GM21447 (cell line): ENCODE data around the gene GSG1L2.

Experiments
- ATAC-seq: cut with Tn5 transposase; IDR thresholded peaks from one replicate; pipeline ENCODE4 v1.9.1; 2021; ENCODE audit not compliant: unreplicated experiment

The GSG1L2 gene

DNA sequence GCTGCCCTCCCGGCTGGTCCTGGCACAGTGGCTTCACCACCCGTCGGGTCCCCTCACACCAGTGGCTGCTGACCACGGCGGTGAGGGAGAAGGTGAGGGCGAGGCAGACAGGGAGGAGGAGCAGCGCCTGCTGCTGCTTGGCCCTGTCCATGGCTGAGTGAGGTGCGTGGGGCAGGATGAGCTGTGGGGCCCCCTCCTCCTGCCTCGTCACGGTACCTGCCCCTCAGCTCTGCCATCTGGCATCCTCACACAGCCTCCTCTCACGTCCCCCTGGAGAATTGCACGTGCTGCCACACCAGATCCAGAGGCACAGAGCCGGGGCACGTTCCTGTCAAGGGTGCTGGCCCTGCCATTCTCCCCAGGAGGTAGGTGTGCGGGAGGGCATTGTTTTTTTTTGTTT lies at the start of gene GSG1L2:
TSS of gene GSG1L2 (minus strand) at position 159 of the 400 bp plus-strand sequence. CDS start at position 151, 8 bp downstream.
- no peak for ATAC-seq

DNA sequence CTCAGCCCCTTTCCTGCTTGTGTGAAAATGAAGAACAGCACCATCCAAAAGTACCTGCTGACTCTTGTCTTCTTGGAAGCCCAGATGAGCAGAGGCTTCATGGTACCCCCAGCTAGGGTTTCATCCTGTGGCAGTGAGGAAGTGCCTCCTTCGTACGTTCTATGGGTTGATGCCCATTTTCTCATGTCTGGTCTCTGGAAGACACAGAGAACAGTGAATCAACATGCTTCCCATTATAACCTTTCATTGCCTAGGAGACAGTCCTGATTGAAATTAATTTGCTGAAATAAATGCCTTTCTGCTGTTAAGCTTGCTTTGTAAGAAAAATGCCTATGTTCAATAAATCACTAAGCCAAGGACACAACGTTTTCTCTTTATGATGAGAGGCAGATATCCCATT lies 46.7 kb upstream of the GSG1L2 start:
- ATAC-seq: no peak

DNA sequence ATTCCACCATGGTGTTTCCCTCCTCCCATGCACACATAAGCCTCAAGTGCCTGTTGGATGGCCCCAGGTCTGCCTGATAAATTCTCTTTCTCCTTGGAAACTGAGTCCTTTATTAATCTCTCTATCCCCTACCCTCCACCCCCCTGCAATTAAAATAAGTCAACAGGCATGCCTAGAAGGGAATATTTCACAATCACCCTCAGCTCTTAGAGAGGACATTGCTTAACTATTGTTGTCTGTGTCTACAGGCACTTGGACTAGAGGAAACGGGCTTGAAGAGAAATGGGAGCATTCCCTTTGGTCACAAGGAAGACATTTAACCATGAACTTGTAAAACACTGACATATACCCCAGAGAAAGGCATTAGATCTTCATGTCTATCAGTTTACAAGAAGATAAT lies 43.7 kb upstream of the GSG1L2 start:
- no peak for ATAC-seq

DNA sequence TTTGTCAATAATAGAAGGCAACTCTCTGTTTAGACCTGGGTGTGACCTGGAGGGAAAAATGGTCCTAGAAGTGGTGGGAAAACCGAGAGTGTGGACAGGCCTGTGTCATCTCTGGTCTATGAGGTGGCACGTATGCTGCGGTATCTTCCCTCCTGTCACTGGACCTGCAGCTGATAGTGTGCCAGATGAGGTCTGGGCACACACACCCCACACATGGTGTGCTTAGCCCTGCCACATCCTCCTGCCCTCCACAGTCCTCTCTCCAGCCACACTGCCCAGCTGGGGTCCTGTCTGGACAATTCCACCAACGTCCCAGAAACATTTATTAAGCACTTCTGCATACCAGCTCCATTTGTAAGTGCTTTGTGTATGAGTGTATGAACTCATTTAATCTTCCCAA lies 41.1 kb upstream of the GSG1L2 start:
- no peak for ATAC-seq

DNA sequence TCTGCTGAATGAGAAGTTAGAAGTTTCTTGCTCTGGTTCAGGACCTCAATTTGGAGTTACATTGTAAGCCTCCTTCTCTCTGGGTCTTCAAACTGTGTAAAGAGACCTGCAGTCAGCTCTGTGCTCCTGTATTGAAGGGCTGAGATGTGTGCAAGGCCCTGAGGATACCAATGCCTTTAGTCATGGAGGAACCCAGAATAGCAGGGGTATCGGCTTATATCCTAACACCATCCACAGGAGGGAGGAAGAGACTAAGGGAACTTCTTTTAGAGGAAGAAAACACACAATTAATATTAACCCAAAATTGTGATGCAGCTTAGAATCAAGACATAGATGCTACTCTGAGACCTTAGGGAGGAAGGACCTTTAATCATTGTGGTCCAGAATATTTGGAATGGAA lies 40.3 kb upstream of the GSG1L2 start:
- no peak for ATAC-seq

DNA sequence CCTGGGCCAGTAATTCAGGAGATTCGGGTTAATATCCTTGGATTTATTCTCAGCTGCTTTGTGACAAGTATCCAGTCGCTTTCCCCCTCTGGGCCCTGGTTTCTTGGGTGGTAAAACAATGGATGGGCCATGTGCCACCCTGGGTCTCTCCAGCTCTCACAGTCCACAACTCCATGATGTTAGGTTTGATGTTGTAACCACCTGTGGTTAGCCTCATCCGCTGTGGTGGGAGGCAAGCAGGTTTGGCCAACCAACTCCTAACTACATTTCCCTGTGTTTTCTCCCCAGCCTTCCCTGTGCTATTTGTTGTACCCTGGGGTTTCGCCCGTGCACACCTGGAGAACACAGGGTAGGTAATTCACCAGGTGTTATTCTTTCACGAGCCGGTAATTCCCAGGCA lies 39.0 kb upstream of the GSG1L2 start:
- no peak for ATAC-seq

DNA sequence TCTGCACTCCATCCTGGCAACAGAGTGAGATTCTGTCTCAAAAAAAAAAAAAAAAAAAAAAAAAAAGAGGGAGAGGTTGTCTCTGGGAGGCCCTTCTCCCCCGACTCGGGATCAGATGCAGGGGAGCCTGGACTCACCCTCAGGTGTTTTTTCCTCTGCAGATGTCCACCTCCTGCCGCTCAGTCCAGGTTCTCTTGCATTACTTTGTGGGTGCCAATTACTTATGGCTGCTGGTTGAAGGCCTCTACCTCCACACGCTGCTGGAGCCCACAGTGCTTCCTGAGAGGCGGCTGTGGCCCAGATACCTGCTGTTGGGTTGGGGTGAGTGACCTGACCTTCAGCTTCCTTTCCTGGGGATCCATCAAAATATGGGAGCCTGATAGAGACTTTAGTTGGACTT lies 37.9 kb upstream of the GSG1L2 start:
- ATAC-seq: no peak

DNA sequence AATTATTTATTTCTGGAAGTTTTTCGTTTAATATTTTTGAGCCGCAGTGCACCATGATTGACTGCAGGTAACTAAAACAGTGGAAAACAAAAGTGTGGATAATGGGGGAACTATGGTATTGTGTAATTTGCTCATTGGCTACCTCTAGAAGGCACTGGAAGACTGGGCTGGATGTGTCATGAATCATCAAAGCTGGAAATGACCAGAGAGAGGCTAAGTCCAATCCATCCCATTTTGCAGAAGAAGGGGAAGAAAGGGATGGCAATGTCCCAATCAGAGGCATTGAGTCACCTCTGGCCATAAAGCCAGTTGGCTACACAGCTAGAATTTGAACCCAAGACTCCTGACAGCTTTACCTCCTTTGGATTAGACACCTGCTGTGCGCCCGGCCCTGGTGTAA lies 33.2 kb upstream of the GSG1L2 start:
- no peak for ATAC-seq

DNA sequence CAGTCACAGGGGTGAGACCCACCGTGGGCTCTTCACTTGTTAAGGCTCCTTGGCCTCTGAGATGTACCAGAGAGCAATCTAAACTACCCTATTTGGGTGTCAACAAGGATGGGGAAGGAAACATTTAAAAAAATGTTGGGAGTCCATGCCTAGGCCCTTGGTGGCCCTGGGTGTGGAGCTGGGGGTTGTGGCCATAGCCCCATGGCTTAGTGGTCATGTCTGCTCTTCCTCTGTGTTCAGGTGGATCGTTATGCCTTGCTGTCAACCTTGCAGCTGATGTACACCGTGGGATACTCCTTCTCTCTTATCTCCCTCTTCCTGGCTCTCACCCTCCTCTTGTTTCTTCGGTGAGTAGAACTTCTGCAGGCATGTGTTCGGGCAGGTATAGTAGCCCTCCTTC lies 32.4 kb upstream of the GSG1L2 start:
- ATAC-seq: no peak

DNA sequence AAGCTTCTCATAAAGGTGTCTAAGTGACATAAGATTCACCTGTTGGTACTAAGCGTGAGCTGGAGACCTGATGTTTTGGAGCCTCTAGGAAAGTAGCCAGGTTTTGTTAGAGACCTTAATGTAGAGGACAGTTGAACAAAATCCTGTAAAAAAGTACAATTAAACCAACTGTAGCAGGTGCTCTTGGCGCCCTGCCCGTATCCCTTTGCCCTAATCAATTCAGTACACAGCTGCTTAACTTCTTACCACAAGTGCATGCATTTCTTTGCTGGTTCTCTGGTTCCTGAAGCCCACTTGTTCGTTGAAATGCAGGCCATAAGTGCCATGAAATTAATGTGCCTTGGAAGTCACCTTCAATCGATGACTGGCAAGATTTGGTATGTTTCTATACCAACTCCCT lies 28.3 kb upstream of the GSG1L2 start:
- ATAC-seq: no peak

DNA sequence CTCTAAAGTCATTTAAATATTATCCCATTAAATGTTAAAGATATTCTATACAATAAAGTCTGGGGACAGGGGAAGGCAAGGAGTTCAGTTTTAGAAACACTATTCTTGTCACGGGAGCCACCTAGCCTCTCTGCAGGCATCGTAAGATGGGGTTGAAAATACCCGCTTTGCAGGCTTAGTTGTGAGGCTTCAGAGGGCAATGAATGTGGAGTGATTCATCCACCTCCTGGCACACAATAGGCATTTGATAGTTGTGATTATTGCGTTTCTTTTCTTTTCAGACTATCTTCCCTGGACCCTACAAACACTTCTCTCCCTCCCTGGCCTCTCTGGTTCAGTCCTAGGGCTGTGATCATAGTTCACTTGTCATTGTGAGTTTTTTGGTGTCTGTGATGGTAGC lies 23.4 kb upstream of the GSG1L2 start:
- no peak for ATAC-seq

DNA sequence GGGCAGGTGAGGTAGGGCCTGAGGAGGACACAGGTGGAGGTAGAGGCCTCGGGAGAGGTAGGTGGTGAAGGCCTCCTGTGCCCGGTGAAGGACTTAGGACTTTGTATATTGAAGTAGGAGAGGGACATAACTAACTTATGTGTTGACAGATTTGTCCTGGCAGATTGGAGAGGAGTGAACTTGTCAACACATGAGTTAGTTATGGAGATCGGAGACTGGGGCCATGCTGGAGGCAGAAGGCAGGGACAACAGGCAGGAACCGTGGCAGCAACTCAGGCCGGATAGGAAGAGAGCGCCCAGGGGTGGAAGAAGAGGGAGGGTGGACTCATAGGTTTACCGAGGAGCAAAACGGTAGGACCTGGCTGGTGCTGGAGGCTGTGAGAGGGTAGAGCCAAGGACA lies 22.3 kb upstream of the GSG1L2 start:
- ATAC-seq: no peak

DNA sequence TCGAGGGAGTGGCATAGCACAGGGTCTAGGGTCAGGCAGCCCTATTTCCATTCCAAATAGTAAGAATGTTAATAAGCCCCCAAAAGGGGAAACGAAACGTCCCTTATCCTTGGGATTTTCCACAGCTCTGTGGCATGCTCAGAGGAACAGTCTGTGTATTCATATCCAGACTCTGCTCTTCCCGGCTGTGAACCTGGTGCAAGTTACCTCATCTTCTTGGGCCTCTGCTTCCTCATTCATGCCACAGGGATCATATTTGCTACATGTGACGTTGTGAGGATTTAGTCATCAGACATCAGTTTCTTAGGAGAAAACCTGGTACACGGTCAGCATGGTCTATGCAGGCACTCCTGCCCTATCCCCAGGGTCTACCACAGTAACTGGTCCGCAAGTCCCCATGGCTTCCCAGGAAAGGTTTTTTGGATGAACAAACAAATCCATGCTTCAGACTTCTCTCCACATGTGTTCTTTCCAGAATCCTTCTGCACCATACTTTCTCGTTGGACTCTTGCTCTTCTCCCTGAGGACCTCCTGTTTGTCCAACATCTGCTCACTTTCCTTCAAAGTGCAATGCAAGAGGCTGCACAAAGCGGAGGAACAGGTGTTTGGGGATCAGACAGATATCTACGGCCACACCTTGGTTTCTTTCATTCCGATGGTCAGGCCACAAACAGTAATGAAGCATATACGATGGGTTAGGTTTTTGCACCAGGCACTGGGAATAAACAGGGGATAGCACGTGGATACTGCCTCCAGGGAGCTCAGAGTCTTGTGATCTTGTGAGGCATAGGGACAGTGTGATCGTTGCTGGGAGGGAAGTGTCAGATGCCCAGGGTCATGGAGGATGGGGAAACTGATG lies 21.5 kb upstream of the GSG1L2 start:
- ATAC-seq: no peak

DNA sequence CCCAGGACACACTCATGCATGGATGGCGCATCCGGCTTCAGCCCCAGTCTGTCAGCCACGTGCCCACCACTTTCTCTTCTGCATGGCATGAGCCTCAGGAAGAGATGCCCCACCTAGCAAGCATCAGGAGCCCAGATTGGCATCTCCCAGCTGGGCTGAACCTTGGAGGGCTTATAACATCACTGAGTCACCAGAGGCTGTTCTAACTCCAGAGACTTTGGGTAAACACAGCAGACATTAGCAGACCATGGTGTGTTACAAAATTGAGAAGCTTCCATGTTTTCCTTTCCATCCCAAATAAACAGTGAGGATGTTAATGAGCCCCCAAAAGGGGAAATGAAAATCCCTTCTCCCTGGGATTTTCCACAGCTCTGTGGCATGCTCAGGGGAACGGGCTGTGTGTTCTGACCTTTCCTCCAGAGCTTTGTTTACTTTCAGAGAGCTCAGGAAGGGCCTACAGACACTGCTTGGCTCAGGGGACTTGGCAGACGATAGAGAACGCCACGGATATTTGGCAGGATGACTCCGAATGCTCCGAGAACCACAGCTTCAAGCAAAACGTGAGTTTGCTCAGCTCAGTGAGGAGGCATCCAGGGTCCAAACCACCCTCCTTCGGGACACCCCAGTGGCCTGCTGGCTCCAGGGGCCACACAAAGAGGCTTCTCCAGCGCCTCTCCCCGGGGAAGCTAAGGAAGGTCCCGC lies 20.3 kb upstream of the GSG1L2 start:
- no peak for ATAC-seq

DNA sequence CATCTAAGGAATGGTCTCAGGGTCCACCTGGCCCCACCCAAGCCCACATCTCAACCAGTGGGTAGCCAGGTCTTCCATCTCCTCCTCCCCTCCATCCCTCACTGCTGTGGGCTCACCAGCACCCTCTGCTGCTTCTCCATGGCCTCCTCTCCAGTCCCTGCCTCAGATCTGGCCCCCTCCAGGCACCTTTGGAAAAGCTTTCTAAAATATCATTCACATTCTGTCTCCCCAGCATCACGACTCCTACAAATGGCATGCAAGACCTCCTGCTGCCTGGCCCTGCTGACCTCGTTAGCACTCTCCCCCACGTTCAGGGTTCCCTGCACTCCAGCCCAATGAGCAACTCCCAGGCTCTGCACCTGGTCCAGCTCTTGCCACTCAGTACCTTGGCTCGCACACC lies 17.6 kb upstream of the GSG1L2 start:
- no peak for ATAC-seq

DNA sequence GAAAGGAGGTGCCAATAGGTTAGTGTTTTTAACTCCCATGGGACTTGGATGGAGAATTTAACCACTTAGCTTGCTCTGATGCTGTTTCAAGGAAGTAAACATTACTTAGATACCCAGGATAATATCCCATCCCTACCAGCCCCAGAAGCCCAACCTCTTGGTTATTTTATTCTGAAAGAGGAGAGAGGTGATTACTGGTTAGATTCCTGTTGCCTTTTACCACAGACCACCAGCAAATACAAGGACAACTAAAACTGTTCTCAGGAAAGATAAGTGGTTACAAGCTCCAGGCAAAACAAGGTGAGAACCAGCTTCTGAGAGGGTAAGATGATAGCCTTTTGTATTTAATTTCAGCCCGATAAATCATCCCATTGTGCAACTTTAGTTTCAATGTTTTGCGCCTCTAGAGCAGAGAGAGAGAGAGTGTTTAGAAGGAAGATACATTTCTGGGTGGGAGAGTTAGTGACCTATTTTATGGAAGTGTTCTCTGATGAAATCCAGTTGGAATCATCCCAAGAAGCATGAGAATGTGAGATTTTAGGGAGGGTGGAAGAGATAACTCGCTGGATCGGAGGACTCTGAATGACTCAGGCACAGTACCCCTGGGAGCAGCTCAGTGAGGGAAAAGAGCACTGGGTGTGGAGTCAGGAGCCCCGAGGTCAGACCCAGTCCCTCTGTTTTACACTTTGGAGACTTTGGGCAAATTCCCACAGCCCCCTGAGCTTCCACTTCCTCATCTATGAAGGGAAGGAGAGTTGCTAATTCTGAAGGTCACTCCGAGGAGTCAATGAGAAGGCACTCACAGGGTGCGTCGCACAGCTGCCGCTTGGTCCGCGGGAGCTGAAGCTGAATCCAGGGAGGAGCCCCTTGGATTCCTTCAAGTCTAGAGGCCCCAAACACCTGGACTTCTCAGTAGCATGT lies 15.9 kb upstream of the GSG1L2 start:
- ATAC-seq: no peak

DNA sequence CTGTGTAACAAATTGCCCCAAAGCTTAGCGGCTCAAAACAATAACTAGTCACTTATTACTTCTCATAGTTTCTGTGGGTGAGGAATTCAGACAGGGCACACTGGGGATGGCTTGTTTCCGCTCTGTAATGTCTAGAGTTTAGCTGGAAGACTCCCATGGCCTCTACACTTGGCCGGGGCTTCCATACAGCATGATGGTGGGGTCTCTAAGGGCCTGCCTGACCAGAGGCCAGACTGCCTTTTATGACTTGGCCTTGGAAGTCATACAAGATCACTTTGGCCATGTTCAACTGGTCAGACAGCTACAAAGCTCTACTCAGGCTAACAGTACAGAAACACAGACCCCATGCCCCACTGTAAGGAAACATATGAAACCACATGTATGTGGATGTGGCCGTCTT lies 12.0 kb upstream of the GSG1L2 start:
- no peak for ATAC-seq

DNA sequence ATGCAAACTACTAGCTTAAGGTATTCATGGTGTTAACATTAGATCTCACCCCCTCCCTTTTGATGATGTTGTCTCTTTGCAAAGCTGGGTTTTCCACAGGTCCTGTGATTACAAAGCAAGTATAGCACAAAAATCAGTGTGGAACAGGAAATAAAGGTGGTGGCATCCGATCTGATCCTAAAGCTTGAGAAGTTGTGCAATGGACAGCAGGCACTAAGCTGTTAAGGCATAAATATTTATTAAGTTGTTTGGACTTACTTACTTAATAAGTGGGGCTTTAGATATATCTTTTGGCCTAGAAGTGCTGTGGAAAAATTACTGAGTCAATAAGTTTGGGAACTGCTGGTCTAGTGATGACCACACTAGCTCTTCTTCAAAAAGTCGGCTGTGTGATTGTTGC lies 8.8 kb upstream of the GSG1L2 start:
- ATAC-seq: no peak

DNA sequence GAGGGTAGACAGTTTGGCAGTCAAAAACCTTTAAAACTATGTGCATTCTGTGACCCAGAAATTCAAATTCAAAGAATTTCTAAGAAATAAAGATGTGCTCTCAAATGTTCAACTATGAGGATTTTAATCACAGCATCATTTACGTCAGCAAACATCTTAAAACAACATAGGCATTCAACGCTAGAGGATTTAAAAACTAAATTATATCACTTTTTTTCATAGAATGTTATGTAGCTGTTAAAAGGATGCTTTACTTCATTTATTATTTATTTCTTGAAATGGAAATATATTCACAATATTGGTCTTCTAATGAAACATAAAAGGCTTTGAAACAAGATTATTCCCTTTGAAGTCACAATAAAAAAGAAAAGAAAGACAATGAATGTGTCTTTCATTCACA lies 7.5 kb upstream of the GSG1L2 start:
- no peak for ATAC-seq

DNA sequence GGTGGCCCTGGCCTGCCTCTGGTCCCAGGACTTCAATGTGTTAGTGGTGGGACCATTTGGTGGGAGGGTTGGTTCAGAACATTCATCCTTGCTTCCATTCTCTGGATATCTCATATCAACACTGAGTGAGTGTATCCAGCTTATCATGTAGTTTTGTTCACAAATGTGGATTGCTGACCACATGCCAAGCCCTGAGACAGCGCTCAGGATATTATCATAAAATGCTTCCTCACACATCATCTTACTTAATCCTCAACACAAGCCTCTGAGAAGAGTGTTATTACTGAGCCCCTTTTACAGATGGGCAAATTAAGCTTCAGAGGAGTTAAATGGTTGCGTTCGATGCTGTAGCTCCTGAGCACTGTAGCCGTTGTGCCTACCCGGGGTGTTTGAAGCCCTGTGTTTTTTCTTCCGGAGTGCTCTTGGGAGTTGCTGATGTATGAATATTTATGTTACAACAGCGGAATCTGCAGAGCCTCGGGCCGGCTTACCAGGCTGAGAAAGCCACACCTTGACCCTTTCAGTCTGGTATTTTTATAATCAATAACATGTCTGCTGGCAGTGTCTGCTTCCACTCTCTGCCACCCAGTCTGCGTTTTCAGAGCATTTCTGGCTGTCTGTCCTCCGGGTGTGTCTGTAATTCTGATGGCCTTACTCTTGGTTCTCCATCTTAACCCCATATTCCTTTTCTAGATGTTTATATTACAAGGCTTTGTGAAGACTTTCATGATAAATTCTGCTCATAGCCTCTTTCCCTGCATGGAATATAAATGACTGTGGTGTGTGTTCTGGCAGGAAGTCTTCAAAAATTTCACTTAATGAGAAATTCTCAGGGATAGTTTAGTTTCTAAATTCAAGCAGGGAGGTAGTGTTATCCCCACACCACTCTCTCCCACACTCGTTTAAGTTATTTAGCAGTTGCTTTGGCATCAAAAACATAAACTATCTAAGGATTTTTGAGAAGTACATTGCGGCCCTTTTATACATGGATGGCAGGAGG lies 6.7 kb upstream of the GSG1L2 start:
- no peak for ATAC-seq
